Pons (tissue), 1 donor: ENCODE measurements around the gene NR3C1.

Experiments used
- DNase-seq: peaks from one replicate; pipeline ENCODE4 v3.0.0-alpha.2; 2016; ENCODE audit warnings: low spot score

NR3C1 gene

DNA sequence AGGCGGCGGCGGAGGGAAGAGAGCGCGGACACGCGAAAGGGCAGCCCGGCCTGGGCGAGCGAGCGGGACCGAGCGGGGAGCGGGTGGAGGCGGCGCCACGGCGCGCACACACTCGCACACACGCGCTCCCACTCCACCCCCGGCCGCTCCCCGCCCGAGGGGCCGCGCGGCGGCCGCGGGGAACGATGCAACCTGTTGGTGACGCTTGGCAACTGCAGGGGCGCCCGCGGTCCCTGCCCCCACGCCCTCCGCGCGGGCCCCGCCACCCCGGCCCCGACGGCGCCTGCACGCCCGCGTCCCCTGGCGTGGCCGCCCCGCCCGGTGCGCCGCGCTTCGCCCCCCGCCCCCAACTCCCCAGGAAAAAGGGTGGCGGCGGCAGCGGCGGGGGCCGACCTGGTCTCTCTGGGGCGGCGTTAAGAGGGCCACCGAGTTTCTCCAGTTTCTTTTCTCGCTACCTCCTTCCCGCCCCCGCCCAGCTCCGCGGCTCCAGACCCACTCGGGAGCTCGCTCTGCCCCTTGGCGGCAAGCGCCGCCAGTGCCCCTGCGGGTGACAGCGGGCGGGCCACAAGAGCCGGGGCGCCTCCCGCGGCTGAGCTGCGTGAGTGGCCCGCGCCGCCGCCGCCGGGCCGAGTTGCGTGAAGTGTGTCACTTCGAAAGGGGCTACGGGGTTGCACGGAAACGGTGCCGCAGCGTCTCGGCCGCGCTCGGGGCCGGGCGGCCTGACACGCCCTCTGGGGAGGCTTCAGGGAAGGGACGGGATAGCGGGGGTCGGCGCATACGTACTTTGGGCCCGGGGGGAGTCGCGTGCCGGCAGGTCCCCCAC is at the start of gene NR3C1:
Gene NR3C1 (minus strand): TSS at position 94 of the 823 bp plus-strand sequence. CDS start 2,847 bp downstream, outside the sequence.
- DNase-seq: peak; percentile 88

DNA sequence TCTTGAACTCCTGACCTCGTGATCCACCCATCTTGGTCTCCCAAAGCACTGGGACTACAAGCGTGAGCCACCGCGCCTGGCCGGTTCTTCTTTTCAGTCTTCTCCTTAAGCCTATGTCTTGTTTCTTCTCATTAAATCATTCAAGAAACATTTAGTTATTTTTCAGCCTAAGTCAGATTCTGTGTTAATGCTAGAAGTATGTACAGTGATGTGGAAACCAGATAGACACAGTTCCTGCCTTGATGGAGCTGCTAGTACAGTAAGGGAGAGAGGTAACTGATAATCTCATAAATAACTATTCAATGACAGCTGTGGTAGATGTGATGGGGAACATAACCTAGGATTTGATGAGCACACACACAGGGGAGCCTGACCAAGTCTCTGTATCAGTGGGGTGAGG is 46.3 kb upstream of the NR3C1 start:
- DNase-seq: no peak

DNA sequence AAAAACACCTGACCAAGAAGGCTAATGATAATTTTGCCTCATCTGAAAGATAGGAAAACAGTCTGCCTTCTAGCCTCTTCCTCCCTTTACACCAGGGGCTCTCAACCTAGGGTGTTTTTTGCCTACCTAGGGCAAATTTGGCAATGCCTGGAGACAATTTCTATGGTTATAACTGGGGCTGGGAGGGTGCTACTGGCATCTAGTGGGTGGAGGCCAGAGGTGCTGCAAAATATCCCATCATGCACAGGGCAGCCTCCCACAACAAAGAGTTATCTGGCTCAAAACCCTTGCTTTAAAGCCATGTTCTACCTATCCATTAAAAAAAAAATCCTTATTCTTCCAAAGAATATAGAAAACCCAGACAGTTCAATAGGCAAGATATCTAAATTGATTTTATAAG is 45.0 kb upstream of the NR3C1 start:
- DNase-seq: no peak

DNA sequence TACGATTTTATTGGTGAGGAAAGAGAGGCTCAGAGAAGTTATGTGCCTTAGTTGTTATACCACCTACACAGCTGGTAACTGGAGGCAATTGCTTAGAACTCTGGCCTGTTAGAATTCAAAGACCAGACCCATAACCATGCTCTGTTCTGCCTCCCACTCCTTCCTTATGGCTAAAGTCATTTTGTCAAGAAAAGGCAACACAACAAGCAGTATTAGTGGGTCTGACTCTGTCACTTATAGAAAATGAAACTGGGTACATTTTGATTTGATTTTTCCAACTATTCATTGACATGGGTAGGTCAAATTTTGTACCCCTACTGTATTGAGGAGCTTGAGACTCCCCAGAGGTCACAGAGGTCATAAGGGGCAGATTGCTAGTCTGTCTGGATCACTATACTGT is 44.5 kb upstream of the NR3C1 start:
- no peak for DNase-seq

DNA sequence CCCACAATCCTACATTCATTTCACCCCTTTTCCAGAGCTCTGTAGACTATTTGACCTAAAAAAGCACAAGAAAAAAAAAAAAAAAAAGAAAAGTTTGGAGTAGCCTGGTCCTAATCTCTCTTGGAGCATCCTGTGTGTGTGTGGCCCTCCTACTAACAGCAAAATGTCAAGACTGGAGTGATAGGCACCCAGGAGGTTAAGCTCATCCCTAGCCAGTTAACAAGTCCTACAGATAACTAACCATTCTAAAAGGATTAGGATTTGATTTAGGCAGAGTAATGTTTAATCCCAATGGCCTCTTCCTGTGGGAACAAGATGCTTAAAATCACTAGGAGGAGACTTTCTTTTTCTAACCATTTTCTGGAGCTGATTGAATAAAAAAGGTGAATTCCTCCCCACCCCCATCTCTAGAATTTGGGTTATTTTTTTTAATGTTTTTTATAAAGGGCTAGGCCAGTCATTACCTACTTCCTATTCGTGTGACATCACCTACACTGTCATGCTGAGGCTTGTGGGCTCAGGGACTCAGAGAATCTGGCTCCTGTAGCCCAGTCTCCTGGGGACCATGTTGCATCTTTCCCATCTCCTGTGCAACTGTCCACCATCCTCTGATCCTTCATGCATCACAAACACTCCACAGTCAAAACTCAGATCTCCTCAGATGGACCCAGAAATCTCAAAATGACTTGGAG is 43.2 kb upstream of the NR3C1 start:
- no peak for DNase-seq

DNA sequence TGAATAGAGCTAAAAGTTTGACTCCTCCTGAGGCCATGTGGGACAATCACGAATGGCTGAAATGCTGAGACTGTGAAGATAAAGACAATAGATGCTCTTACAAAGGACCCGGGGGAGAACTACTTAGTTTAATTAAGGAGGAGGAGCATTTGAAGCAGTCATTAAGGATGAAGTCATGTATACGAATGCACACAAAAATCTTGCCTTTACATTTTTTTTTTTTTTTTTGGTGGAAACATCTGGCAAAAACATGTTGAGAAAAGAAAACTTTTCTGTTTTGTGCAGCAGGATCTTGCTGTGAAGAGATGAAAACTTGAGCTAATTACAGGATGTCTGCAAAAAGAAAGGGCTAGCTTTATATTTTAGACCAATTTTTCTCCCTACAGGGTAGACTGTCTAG is 42.3 kb upstream of the NR3C1 start:
- DNase-seq: no peak

DNA sequence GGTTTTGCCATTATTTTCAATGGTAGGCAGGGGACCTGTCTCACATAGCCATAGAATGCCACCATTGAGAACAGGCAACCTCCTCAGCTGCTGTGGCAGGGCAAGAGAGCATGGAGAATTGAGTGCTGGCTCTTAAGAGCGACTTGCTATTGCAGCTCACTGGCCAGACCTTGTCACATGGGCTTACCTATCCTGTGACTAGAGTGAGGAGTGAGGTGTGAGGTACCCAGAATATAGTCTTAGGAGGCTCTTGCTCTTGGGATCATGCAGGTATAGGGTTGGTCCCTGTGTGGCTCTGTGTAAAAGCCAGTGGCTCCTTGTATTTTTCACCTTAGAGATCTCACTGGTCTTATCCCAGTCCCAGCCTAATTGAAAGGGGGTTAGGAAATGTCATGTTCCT is 39.8 kb upstream of the NR3C1 start:
- DNase-seq: no peak

DNA sequence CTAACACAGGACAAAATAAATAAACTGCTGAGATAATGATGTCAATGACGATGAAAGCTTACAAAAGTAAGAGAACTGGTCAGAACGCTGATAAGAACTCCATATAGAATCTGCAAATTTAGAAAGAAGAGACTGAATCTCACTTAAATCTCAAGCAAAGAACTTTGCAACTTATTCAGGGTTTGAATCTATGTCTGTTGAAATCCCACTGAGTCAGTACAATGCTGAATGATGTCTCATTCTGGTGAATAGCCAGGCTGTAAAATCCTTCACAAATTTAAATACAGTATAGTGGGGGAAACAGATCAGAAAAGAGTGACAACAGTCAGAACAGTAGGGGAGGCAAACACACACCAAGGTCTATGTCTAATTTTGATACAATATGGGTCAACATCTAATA is 38.9 kb upstream of the NR3C1 start:
- DNase-seq: no peak

DNA sequence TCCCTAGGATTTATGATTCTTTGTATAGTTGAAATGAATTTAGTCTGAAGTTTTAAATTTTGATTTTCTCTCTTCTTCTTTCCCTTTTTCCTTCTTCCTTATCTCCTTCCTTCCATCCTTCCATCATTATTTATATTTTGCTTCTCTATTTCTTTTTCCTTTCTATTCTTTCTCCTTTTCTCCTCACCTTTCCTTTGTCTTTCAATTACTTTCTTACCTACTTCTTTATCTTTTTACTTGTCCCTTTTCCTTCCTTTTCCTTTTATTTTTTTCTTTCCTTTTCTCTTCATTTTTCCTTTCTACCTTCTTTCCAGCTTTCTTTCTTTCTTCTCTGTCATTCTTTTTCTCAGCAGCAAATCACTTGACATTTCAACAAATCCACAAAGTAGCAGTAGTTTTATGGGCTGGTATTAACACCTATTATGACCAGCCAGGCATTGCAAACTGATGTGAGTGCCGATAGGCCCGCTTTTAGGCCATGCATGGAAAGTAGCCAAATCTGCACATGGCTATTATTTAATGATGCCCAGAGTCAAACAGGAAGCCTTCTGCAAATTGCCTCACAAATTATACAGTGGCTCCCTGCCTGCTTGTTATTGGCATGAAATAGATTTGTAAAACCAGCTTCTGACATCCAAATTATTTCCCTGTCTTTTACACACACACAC is 37.1 kb upstream of the NR3C1 start:
- DNase-seq: no peak

DNA sequence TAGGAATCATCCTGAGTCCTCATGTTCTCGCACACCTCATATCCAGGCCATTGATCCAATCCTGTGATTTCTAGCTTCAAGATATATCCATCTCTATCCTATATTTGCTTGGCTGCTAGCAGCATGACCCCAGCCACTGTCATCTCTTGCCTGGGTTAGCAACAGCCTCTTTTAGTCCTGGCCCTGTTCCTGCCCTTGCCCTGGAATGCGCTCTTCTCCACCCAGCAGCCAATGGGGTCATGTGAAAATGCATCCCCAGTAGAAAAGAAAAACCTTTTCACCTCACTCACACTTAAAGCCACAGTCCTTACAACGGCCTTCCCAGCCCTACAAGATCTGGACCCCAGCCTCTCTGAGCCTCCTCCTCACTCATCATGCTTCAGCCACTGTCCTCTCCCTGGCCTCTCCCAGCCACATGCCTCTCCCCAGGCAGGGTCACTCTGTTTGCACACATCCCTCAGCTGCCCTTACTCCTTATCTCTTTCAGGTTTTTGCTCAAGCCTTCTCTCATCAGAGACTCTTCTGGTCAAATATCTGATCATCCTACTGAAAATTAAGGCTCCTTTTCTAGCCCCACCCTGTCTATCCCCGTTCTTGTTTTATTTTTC is 34.3 kb upstream of the NR3C1 start:
- no peak for DNase-seq

DNA sequence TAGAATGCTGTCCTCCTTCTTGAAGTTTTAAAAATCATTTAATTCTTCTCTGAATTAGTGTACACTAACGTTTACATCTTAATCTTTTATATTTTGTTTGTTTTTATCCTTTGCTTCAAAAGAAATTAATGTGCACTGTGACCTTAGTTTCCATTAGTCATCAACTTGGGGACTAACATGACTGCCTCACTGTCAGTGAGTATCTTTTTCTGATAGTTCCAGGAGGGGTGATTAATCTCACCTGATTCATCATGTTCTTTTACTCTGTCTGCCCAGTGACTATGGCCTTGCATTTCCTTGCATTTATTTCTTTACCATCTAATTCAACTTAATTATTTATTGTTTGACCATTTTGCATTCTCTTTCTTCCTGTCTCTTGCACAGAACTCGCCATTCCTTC is 33.4 kb upstream of the NR3C1 start:
- DNase-seq: no peak

DNA sequence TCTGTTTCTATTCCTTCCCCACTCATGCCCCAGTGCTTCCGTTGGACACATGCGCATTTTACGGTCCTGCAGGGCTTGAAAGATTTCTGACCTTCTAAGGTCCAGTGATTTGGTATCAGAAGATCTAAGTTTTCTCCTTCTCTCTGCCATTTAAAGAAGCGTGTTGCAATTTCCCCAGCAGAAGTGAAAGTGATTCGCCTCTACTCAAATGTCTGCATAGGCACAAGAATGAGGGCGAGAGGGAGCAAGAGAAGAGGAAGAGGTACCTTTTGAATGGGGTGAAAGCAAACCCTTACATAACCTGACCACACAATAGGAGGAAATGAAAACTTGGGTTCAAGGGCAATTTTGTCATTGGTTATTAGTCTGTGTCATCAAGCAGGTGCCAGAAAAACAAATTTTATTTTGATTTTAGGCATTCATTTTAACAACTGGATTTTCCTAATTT is 31.7 kb upstream of the NR3C1 start:
- peak; percentile 93 for DNase-seq

DNA sequence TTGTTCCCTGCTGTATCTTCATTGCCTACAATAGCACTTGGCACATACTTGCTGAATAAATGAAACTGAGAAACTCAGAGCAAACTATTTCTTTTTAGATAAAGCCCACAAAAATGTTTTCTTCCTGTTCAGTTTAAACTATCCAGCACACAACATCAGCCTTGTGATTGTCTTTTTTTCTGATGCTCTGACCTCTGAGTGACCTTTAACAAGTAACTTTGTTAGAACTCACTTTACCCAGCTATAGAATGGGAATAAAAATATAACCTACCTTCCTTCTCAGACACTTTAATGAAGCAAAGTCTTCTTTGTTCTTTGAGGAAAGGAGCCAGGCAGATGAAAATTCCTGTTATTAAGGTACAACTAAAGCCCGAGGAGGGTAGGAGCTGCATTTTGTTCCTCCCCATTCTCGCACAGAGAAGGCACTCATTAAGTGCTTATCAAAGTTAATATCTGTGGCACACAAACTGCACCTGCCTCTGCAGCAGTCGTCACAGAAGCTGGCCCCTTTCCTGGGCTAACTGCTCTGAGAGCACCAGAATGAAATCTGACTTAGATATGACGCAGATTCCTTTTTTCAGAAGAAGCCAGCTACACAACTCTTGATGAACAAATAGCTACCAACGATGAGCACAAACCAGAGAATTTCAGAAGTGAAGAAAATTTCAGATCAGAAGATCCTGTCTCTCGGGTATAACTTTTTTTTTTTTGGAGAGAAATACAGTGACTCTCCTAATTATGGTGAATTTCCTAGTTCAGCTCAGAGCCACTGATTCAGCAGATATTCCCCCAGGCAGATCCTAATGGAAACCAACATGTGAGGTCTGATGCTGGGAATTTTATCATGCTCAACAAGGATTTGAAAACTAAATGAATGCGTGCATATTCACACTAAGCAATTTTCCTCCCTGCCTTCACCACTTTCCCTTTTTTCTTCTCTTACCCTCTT is 31.0 kb upstream of the NR3C1 start:
- peak; percentile 21 for DNase-seq

DNA sequence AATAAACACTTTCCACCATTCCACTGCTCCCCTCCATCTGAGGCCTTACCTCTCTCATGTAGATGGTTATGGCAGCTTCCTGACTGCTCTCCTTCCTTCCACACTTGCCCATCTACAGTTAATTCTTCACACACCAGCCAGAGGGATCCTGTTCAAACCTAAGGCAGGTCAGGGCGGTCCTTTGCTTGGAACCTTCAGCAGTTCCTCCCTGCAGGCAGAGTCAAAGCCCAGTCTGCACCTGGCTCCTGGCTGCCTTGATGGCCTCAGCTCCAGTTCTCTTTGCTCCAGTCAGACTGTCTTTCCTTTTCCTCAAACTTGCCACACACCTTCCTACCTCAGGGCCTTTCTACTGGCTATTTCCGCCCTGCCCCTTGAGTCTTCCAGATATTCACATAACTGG is 30.2 kb upstream of the NR3C1 start:
- no peak for DNase-seq

DNA sequence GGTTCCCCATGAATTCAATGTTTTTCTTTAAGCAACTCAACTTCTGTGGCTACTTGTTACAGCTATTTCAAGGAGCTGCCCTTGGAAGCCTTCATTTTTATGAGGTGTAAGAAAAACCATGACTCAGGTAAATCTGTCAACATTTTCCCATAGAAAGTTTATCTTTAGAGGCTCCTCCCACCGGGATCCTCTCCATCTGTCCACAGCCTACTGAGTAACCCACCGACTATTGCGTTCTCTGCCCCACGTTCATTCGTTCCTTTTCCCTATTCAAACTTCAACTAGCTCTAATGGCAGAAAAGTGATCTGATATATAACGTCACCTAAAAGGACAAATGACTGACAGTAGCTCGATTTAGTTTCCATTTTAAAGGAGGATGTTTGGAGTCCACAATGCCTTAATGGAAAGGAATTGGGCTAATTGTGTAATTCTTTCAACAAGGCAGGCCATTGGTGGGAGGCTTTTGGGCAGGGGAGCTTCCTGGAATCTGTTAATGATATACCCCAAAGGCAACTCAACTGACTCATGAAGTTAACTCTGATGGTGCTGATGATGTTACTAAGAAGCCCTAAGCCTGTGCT is 29.3 kb upstream of the NR3C1 start:
- DNase-seq: no peak

DNA sequence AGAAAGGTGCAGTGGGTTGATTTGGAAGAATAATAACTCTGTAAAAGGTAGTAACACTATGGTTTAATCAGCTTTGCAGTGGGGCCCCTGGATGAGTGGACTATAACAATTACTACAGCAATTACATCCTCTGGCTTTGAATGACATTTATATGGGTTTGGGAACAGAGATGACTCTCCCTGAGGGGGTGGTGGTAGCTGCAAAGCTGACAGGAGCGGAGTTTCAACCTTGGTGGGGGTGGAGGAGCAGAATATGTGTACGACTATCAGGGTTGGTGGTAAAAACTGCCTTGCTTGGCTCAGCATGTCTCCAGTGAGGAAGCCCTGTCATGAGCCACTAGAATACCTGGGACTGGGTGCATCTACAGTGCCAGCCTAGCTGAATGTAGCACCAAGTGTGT is 28.3 kb upstream of the NR3C1 start:
- DNase-seq: no peak

DNA sequence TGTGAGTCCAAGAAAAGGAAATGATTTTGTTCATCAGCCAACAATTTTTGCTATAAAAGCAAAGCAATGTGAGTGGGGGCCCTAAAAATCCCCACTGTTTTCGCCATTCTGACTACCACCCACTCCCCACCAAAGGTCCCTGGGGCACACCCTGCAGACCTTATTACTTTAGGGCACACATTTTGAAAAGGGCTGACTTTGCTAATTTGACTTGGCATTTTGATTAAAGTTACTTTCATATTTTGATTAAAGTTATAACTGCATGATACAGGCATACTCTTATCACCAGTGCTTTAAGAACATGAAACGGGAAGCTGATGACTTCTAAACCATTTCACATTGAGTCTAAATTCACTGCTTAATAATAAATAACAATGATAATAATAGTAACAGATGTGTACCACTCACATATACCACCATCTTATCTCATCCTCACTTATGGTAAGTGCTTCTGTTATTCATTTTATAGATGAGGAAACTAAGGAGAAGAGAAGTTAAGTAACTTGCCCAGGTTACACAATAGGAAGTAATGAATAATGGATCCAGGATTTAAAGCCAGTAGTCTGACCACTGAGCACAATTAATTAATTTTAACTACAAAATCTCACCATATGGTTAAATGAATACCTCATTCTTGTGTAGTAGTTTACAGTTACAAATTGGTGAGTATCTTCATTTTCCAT is 25.4 kb upstream of the NR3C1 start:
- DNase-seq: no peak

DNA sequence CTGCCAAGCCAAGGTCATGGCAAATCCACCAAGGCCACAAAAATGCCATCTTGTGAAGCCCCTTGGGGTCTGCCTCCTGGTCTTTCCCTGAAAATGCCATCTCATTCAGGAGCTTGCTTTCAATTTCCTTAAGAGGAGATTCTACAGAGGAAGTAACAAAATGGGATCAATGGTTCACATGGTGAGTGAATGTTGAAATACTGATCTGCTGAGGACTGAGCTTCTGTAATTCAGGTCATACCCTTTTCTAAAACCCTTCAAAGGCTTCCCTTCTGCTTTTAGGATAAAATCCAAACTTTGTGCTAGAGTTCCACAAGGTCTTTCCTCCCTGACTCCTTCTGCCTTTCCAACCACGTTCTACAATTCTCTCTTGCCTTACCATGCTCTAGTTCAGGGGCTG is 24.7 kb upstream of the NR3C1 start:
- peak; percentile 60 for DNase-seq

DNA sequence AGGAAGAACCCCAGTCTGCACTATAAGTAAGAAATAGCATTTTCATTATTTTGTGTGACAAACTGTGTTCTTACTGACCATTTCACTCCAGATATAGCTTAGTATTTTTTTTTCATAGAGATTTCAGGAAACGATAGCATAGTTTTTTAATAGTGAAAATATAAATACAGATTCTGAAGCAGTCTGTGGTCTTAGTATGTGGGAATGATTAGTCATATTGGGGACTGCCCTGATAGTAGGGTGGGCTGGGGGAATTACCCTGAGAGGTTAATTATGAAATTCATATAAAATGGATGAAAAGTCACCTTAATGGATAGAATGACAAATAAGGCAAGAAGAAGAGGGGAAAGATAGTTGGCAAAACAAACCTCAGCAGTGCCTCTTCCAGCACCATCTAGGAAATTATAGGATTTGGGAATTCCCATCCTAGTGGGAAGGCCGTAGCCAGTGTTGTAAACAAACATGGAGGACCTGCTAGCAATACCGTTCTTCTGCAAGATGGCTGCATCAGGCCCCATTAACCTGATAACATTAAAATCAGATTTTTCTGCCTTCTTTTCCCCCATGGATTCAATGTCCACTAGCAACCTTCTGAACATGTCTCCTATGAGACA is 23.7 kb upstream of the NR3C1 start:
- DNase-seq: no peak

DNA sequence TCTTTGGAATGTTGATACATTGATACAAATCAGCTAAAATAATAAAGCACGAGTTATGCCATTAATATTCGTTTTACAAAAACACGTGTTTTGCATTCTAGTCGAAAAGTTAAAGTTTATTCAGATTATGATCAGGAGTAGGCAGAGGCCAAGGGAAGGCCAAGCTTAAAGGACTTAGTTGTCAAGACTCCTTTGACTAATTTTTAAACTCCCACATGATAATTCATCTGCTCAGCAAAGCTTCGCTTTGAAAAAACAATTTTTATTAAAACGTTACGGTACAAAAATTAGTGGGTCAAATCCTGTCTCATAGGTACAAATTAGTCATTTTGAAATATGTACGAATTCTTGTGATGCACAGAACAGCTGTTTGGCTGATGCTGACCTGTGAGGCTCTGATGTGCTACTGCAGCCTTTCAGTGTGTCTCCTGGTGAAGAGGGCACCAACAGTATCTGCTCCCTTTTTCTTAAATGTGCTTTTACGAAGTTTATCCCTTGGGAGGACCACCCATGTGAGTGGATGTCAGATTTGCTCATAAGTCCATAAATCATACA is 23.0 kb upstream of the NR3C1 start:
- DNase-seq: no peak
